Gastroesophageal sphincter (tissue), 4 donors: ENCODE data around the gene TRIM50. TPM values are rescaled to one million over a fixed set of nuclear protein-coding genes. Genes with fewer than 3 reads are reported as not detected.

Experiments used
- ATAC-seq: fragments of 150-250 bp; one replicate; pipeline ENCODE4 v1.9.1; 2016; ENCODE audit warnings: mild to moderate bottlenecking, moderate library complexity
- H3K27ac ChIP-seq, 4 donors: fragments of 200-600 bp; sonication (generic) in 3 of 4; 1 replicate in 3 of 4; 2 replicates in 1 of 4; pipeline ENCODE4 v1.5.1; 2016 to 2019
- H3K27me3 ChIP-seq: fragments of 200-600 bp; sonication (generic); one replicate; pipeline ENCODE4 v1.5.1; 2019
- H3K36me3 ChIP-seq, 2 donors: fragments of 200-600 bp; sonication (generic); one replicate each; pipeline ENCODE4 v1.5.1; 2019; ENCODE audit warnings: control low read depth in 1 of 2
- H3K4me1 ChIP-seq, 3 donors: fragments of 200-600 bp; sonication (generic); 1 replicate in 2 of 3; 2 replicates in 1 of 3; pipeline ENCODE4 v1.5.1; 2016 to 2019; ENCODE audit warnings: control low read depth in 2 of 3
- H3K4me3 ChIP-seq, 2 donors: fragments of 200-600 bp; sonication (generic); one replicate each; pipeline ENCODE4 v1.5.1; 2019; ENCODE audit warnings: mild to moderate bottlenecking in 1 of 2, moderate library complexity in 1 of 2
- H3K9me3 ChIP-seq, 3 donors: fragments of 200-600 bp; sonication (generic); one replicate each; pipeline ENCODE4 v1.5.1; 2017 to 2019; ENCODE audit warnings: control low read depth in 2 of 3
- CTCF ChIP-seq, 4 experiments: fragments of 200-600 bp in 2 of 4; fragments of 450-650 bp in 2 of 4; sonication (generic) in 1 of 4; IDR thresholded peaks; one replicate each; pipeline ENCODE4 v1.5.1; 2017 to 2019; ENCODE audit warnings: antibody characterized with exemption in 4 of 4, mild to moderate bottlenecking in 2 of 4, moderate library complexity in 2 of 4
- EP300 ChIP-seq: sonication (generic); formaldehyde crosslinking; IDR thresholded peaks from one replicate; pipeline ENCODE4 v1.6.1; 2017; ENCODE audit warnings: antibody characterized with exemption, mild to moderate bottlenecking
- POLR2A ChIP-seq, 2 donors: fragments of 450-650 bp; IDR thresholded peaks; one replicate each; pipeline ENCODE4 v1.6.1; 2017; ENCODE audit warnings: antibody characterized with exemption in 2 of 2, mild to moderate bottlenecking in 2 of 2, moderate library complexity in 1 of 2
- POLR2AphosphoS5 ChIP-seq: sonication (generic); formaldehyde crosslinking; IDR thresholded peaks from one replicate; pipeline ENCODE4 v1.6.1; 2017; ENCODE audit warnings: antibody characterized with exemption
- WGBS, 2 donors: methylation state at CpG; one replicate each; pipeline ENCODE4 v1.1.5; 2018; ENCODE audit warnings: low coverage in 1 of 2; 5-methylcytosine and 5-hydroxymethylcytosine counted together
- total RNA-seq, 4 donors: library from RNA; depleted of rRNA; stranded (reverse); fragments of >200 nt; gene quantifications; one replicate each; pipeline ENCODE4 v1.1.0, GENCODE V29; 2016

The TRIM50 gene
- total RNA-seq, 4 donors from 2014 or later = 0.27 to 0.78 (median 0.42) TPM; not detected in 1

DNA sequence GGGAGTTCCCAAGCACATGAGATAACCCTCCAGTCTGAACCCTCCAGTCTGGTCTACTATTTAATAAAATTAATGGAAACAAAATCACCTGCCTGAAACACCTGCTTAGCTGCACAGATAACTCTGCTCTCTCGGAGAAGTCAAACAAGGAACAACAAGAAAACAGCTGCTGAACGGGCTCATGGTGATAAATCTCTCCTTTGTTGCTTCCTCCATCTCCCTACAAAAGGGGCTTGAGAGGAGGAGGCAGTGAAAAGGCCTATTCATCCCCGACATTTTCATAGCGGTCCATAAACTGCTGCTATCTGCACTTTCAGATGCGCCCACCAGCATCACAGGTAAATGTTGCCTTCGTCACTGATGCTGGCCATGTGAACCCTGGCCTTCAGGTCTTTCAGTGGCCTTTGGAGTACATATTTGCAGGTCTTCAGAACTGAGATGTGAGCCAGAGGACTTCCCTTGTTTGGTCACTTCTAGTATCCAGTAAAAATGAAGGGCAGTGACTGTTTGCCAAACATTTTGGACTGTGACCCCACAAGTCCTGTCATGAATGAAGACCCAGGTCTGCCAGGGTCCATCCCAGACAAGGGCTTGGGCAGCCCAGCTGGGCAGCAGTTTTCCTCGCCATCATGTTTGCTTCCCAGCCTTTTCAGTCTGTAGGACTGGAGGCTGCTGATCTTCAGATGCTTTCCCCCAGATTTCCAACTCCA, 15.9 kb upstream of the TRIM50 start:
- H3K36me3 ChIP-seq = no peaks in the 10 kb centered on the region
- no peak for TF ChIP-seq CTCF (IDR thresholded peaks at IDR 0.05)
- no peak for TF ChIP-seq POLR2A (IDR thresholded peaks at IDR 0.05)
- TF ChIP-seq POLR2AphosphoS5 = no peak
- no peak for TF ChIP-seq EP300
- WGBS, 2 donors = 81 to 84% methylated on average over 6 to 7 of the region's 7 CpGs
- peaks cover 0 to 8% (median 0%) of the 10 kb centered on the region in 3 donors for H3K4me1 ChIP-seq
- ATAC-seq = no peak
- H3K4me3 ChIP-seq = no peak overlapping the region
- peaks cover 13% of the 10 kb centered on the region for H3K27me3 ChIP-seq
- no peak overlapping the region for H3K27ac ChIP-seq
- no peaks in the 10 kb centered on the region for H3K9me3 ChIP-seq

- H3K4me3 ChIP-seq = peak overlapping the region in 1 of 2 donors; percentile 13
- peaks cover 0 to 8% (median 0%) of the 10 kb centered on the region in 3 donors for H3K4me1 ChIP-seq
- WGBS, 2 donors = 26 to 40% methylated on average over 1 to 7 of the region's 8 CpGs
- peaks cover 13% of the 10 kb centered on the region for H3K27me3 ChIP-seq
- no peak overlapping the region for H3K27ac ChIP-seq
- no peaks in the 10 kb centered on the region for H3K9me3 ChIP-seq
- peak; percentile 61 for ATAC-seq
- TF ChIP-seq POLR2A (IDR thresholded peaks at IDR 0.05) (no peak), POLR2AphosphoS5 (no peak), EP300 (no peak), CTCF (IDR thresholded peaks at IDR 0.05) (peak in 3 of 4 experiments; percentile 48 to 58 (median 51))
- no peaks in the 10 kb centered on the region for H3K36me3 ChIP-seq
Observed at GRCh38 chr7:73342645-73343044, 14.8 kb upstream of the TRIM50 start.

GRCh38 chr7:73341877-73342276, 14.0 kb upstream of the TRIM50 start:
- no peak overlapping the region for H3K27ac ChIP-seq
- H3K4me3 ChIP-seq = no peak overlapping the region
- H3K9me3 ChIP-seq = no peaks in the 10 kb centered on the region
- H3K27me3 ChIP-seq = peaks cover 13% of the 10 kb centered on the region
- no peak for ATAC-seq
- H3K4me1 ChIP-seq = peaks cover 0 to 8% (median 0%) of the 10 kb centered on the region in 3 donors
- no peaks in the 10 kb centered on the region for H3K36me3 ChIP-seq
- TF ChIP-seq POLR2A (IDR thresholded peaks at IDR 0.05) (no peak), POLR2AphosphoS5 (no peak), CTCF (IDR thresholded peaks at IDR 0.05) (no peak), EP300 (no peak)
- 53 to 61% methylated on average over 6 to 8 of the region's 8 CpGs for WGBS, 2 donors

DNA sequence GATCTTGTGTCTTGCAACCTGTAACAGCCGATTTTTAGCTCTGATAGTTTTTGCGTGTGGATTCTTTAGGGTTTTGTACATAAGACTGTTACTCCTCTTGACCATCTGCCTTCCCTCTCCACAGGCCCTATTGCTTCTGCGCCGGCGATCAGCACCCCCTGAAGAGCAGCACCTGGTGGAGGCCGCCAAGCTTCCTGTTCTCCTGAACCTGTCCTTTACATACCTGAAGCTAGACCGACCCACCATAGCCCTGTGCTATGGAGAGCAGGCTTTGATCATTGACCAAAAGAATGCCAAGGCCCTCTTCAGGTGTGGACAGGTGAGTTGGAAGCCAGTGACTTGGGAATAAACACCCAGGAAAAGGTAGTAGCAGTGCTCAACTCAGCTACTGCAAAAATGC, 12.6 kb upstream of the TRIM50 start:
- 77 to 84% methylated on average over 3 to 6 of the region's 7 CpGs for WGBS, 2 donors
- ATAC-seq = no peak
- TF ChIP-seq CTCF (IDR thresholded peaks at IDR 0.05) (no peak), POLR2A (IDR thresholded peaks at IDR 0.05) (no peak), EP300 (no peak), POLR2AphosphoS5 (no peak)

GRCh38 chr7:73338321-73338720, 10.4 kb upstream of the TRIM50 start:
- ATAC-seq = no peak
- no peak overlapping the region for H3K27ac ChIP-seq
- H3K9me3 ChIP-seq = no peaks in the 10 kb centered on the region
- H3K4me3 ChIP-seq = no peak overlapping the region
- TF ChIP-seq EP300 (no peak), POLR2A (IDR thresholded peaks at IDR 0.05) (no peak), POLR2AphosphoS5 (no peak), CTCF (IDR thresholded peaks at IDR 0.05) (no peak)
- H3K4me1 ChIP-seq = peaks cover 0 to 8% (median 0%) of the 10 kb centered on the region in 3 donors
- peaks cover 11% of the 10 kb centered on the region for H3K27me3 ChIP-seq
- H3K36me3 ChIP-seq = no peaks in the 10 kb centered on the region
- WGBS, 2 donors = 22 to 29% methylated on average over 6 to 10 of the region's 10 CpGs

More for the DNA sequence above, 12.6 kb upstream of the TRIM50 start:
- peaks cover 13% of the 10 kb centered on the region for H3K27me3 ChIP-seq
- peaks cover 0 to 8% (median 0%) of the 10 kb centered on the region in 3 donors for H3K4me1 ChIP-seq
- H3K4me3 ChIP-seq = no peak overlapping the region
- no peaks in the 10 kb centered on the region for H3K9me3 ChIP-seq
- no peaks in the 10 kb centered on the region for H3K36me3 ChIP-seq
- no peak overlapping the region for H3K27ac ChIP-seq
